Breast epithelium (tissue), 3 donors: ENCODE data around the gene TKTL1.
"Not testable (repeated sequence)": the region's sequence is repeated elsewhere in the genome, so short reads cannot be mapped to it uniquely, and the experiment has no call there.

Experiments used
- CTCF ChIP-seq, 3 donors: fragments of 450-650 bp; IDR thresholded peaks; one replicate each; pipeline ENCODE4 v1.5.1; 2016 to 2017; ENCODE audit warnings: antibody characterized with exemption in 3 of 3, mild to moderate bottlenecking in 3 of 3, moderate library complexity in 3 of 3
- POLR2A ChIP-seq: fragments of 450-650 bp; IDR thresholded peaks from one replicate; pipeline ENCODE4 v1.6.1; 2016; ENCODE audit warnings: antibody characterized with exemption, mild to moderate bottlenecking, moderate library complexity
- POLR2AphosphoS5 ChIP-seq, 3 donors: sonication (generic); formaldehyde crosslinking; IDR thresholded peaks; one replicate each; pipeline ENCODE4 v1.6.1; 2017; ENCODE audit warnings: antibody characterized with exemption in 3 of 3

GRCh38 chrX:154263072-154263471, 32.5 kb upstream of the TKTL1 start:
- TF ChIP-seq CTCF (IDR thresholded peaks at IDR 0.05); POLR2A; POLR2AphosphoS5 (IDR thresholded peaks at IDR 0.05): not testable (repeated sequence)
